PC-3 (cell line): ENCODE data around the gene TNFRSF11A.

Experiments used
- CTCF ChIP-seq: fragments of 300-600 bp; sonication (generic); conservative IDR thresholded peaks from 2 replicates; pipeline ENCODE4 v1.5.1; 2017; ENCODE audit warnings: antibody characterized with exemption, low read depth, mild to moderate bottlenecking, low read length
- EZH2phosphoT487 ChIP-seq: fragments of 300-600 bp; sonication (generic); IDR thresholded peaks from 2 replicates; pipeline ENCODE4 v1.6.1; 2018; ENCODE audit warnings: mild to moderate bottlenecking, antibody characterized with exemption, low read length, borderline replicate concordance

GRCh38 chr18:62418258-62418657, 93.1 kb downstream of the TNFRSF11A start:
- no peak for TF ChIP-seq CTCF
- no peak for TF ChIP-seq EZH2phosphoT487
